HepG2 (cell line): ENCODE data around the gene CASD1. TPM values are rescaled to one million over a fixed set of nuclear protein-coding genes. Genes with fewer than 3 reads are reported as not detected.

Source experiments
- HDAC2 ChIP-seq: sonication (generic); formaldehyde crosslinking; IDR thresholded peaks from 2 replicates; pipeline ENCODE4 v1.4.0; 2020; ENCODE audit warnings: missing genetic modification reagents
- ONECUT2 ChIP-seq: sonication (generic); formaldehyde crosslinking; IDR thresholded peaks from 2 replicates; pipeline ENCODE4 v1.4.0; 2020; ENCODE audit warnings: missing genetic modification reagents
- RBAK ChIP-seq: sonication (generic); formaldehyde crosslinking; IDR thresholded peaks from 2 replicates; pipeline ENCODE4 v1.5.1; 2020; ENCODE audit warnings: mild to moderate bottlenecking, missing genetic modification reagents
- RNF219 ChIP-seq: sonication (generic); formaldehyde crosslinking; IDR thresholded peaks from 2 replicates; pipeline ENCODE4 v1.5.0; 2020; ENCODE audit warnings: mild to moderate bottlenecking, missing genetic modification reagents
- ZBTB44 ChIP-seq: sonication (generic); formaldehyde crosslinking; IDR thresholded peaks from 2 replicates; pipeline ENCODE4 v1.4.0; 2020; ENCODE audit warnings: missing genetic modification reagents
- ZNF337 ChIP-seq: sonication (generic); formaldehyde crosslinking; IDR thresholded peaks from 2 replicates; pipeline ENCODE4 v1.5.1; 2020; ENCODE audit warnings: missing genetic modification reagents, low read depth, mild to moderate bottlenecking, borderline replicate concordance
- ZNF792 ChIP-seq: IDR thresholded peaks from 2 replicates; pipeline ENCODE4 v1.6.1; 2016
- polyA plus RNA-seq, 8 experiments: library from polyadenylated mRNA; depleted of rRNA in 3 of 8; stranded (reverse) in 7 of 8; unstranded in 1 of 8; fragments of >200 nt; fragmentation: Illumina TruSeq in 4 of 8; extraction: Trizol in 4 of 8; gene quantifications; 2 replicates each; pipeline versions ENCODE4 v1.2.1 to v1.2.3, GENCODE V29; 2011 to 2016; ENCODE audit warnings: low read depth in 4 of 8, missing spikeins in 1 of 8, mixed read lengths in 1 of 8; ENCODE audit not compliant: insufficient read depth in 1 of 8
- total RNA-seq, 5 experiments: library from RNA; depleted of rRNA; stranded (reverse); fragments of >200 nt; fragmentation: Illumina TruSeq; extraction: Trizol; gene quantifications; 2 replicates each; pipeline ENCODE4 v1.2.3, GENCODE V29; 2016; ENCODE audit warnings: low read depth in 1 of 5
- TF ChIP-seq, protein P1 (sequence below): IDR thresholded peaks from 2 replicates; pipeline ENCODE4 v1.6.1; 2016; ENCODE audit warnings: low read depth, missing genetic modification reagents, missing compliant biosample characterization
- TF ChIP-seq, protein P2 (sequence below): IDR thresholded peaks from 2 replicates; pipeline ENCODE4 v1.6.1; 2016
- TF ChIP-seq, protein P3 (sequence below), 2 experiments: sonication (generic) in 1 of 2; formaldehyde crosslinking in 1 of 2; IDR thresholded peaks; 2 replicates each; pipeline versions ENCODE4 v1.4.0 to v1.6.1; 2016 to 2020; ENCODE audit warnings: borderline replicate concordance in 1 of 2, low read depth in 1 of 2, mild to moderate bottlenecking in 1 of 2, missing genetic modification reagents in 1 of 2
- TF ChIP-seq, protein P4 (sequence below): sonication (generic); formaldehyde crosslinking; IDR thresholded peaks from 2 replicates; pipeline ENCODE4 v1.5.1; 2020; ENCODE audit warnings: missing genetic modification reagents, mild to moderate bottlenecking, borderline replicate concordance

CASD1 gene
- total and polyA plus RNA-seq, 2 of the 13 experiments (the other 11 are each of a cell fraction or from before 2014, with no cell fraction given): 22.9 to 32.6 TPM

DNA sequence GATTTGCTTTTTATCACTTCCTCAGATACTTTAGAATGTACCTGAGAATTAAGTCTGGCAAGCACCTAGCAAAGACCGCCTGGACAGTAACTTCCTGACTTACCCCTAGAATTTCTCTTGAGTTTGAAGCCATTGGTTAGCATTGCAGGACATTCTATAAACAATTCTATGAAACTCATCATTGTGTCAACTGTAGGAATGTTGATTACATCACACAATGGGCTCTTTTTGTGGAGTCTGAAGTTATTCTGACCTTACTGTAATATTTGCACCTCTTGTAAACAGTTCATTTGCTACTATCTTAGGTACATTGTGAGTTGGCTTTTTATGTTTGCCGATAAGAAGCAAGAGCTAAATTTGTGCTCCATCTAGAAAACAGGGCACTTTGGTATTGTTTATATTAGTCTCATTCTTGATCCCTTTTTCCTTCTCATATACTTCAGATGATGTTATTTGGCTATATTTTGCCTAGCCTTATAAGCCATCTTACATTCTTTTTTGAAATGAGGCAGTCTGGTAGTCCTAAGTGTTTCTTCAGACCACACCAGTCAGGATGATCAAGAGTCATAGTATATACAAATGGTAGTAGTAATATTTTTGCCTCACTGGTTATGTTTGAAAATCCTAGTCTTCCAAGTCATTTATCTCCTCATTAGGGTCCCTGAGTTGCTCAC is 52.4 kb downstream of the CASD1 start (continued):
- TF ChIP-seq, protein P1, sequence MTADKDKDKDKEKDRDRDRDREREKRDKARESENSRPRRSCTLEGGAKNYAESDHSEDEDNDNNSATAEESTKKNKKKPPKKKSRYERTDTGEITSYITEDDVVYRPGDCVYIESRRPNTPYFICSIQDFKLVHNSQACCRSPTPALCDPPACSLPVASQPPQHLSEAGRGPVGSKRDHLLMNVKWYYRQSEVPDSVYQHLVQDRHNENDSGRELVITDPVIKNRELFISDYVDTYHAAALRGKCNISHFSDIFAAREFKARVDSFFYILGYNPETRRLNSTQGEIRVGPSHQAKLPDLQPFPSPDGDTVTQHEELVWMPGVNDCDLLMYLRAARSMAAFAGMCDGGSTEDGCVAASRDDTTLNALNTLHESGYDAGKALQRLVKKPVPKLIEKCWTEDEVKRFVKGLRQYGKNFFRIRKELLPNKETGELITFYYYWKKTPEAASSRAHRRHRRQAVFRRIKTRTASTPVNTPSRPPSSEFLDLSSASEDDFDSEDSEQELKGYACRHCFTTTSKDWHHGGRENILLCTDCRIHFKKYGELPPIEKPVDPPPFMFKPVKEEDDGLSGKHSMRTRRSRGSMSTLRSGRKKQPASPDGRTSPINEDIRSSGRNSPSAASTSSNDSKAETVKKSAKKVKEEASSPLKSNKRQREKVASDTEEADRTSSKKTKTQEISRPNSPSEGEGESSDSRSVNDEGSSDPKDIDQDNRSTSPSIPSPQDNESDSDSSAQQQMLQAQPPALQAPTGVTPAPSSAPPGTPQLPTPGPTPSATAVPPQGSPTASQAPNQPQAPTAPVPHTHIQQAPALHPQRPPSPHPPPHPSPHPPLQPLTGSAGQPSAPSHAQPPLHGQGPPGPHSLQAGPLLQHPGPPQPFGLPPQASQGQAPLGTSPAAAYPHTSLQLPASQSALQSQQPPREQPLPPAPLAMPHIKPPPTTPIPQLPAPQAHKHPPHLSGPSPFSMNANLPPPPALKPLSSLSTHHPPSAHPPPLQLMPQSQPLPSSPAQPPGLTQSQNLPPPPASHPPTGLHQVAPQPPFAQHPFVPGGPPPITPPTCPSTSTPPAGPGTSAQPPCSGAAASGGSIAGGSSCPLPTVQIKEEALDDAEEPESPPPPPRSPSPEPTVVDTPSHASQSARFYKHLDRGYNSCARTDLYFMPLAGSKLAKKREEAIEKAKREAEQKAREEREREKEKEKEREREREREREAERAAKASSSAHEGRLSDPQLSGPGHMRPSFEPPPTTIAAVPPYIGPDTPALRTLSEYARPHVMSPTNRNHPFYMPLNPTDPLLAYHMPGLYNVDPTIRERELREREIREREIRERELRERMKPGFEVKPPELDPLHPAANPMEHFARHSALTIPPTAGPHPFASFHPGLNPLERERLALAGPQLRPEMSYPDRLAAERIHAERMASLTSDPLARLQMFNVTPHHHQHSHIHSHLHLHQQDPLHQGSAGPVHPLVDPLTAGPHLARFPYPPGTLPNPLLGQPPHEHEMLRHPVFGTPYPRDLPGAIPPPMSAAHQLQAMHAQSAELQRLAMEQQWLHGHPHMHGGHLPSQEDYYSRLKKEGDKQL (CRISPR knock-in tag): peak; percentile 94
- TF ChIP-seq ONECUT2 (CRISPR knock-in tag) (peak; percentile 36; the same call in 1 of the 2 replicates), ZBTB44 (CRISPR knock-in tag) (no peak), HDAC2 (CRISPR knock-in tag) (peak; percentile 93), ZNF337 (CRISPR knock-in tag) (no peak), ZNF792 (CRISPR knock-in tag) (peak; percentile 92), RNF219 (CRISPR knock-in tag) (0 out of 2 replicates have a peak, but pooled peaks have one; percentile 61), RBAK (CRISPR knock-in tag) (no peak)
- TF ChIP-seq, protein P2, sequence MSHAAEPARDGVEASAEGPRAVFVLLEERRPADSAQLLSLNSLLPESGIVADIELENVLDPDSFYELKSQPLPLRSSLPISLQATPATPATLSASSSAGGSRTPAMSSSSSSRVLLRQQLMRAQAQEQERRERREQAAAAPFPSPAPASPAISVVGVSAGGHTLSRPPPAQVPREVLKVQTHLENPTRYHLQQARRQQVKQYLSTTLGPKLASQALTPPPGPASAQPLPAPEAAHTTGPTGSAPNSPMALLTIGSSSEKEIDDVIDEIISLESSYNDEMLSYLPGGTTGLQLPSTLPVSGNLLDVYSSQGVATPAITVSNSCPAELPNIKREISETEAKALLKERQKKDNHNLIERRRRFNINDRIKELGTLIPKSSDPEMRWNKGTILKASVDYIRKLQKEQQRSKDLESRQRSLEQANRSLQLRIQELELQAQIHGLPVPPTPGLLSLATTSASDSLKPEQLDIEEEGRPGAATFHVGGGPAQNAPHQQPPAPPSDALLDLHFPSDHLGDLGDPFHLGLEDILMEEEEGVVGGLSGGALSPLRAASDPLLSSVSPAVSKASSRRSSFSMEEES (CRISPR knock-in tag): peak; percentile 60; the same call in 1 of the 2 replicates
- TF ChIP-seq, protein P3, sequence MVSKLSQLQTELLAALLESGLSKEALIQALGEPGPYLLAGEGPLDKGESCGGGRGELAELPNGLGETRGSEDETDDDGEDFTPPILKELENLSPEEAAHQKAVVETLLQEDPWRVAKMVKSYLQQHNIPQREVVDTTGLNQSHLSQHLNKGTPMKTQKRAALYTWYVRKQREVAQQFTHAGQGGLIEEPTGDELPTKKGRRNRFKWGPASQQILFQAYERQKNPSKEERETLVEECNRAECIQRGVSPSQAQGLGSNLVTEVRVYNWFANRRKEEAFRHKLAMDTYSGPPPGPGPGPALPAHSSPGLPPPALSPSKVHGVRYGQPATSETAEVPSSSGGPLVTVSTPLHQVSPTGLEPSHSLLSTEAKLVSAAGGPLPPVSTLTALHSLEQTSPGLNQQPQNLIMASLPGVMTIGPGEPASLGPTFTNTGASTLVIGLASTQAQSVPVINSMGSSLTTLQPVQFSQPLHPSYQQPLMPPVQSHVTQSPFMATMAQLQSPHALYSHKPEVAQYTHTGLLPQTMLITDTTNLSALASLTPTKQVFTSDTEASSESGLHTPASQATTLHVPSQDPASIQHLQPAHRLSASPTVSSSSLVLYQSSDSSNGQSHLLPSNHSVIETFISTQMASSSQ (IDR thresholded peaks at IDR 0.05; ENCODE audit: low read depth): peak; percentile 67; the same call in 1 of the 2 replicates
- TF ChIP-seq, protein P3 (CRISPR knock-in tag; IDR thresholded peaks at IDR 0.05; ENCODE audit: borderline replicate concordance): peak; percentile 85; the same call in 1 of the 2 replicates
- TF ChIP-seq, protein P4, sequence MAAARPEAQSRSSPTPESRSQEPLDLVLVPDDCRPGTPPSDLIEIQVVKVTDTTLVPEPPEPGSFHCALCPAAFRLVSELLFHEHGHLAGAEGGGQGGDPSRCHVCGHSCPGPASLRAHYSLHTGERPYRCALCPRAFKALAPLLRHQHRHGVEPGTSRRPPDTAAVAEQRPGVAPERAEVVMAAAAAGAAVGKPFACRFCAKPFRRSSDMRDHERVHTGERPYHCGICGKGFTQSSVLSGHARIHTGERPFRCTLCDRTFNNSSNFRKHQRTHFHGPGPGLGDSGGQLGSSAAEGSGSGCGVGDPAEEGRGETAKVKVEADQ: no peak
